Adipocyte (in vitro differentiated cells): Measurements from ENCODE around the gene CAPN12.

Source experiments
- DNase-seq: peaks from one replicate; pipeline ENCODE4 v3.0.0-alpha.2; 2015; ENCODE audit warnings: low read depth
- H3K27me3 ChIP-seq: replicated peaks from 2 replicates; pipeline ENCODE4 v1.7.0; 2013; ENCODE audit warnings: mild to moderate bottlenecking, low read length, moderate library complexity; ENCODE audit not compliant: control insufficient read depth, insufficient read depth
- H3K36me3 ChIP-seq: 2 replicates; pipeline ENCODE4 v1.7.0; 2013; ENCODE audit warnings: low read length, mild to moderate bottlenecking, moderate library complexity; ENCODE audit not compliant: control insufficient read depth, insufficient read depth, severe bottlenecking
- H3K4me1 ChIP-seq: 2 replicates; pipeline ENCODE4 v1.7.0; 2013; ENCODE audit warnings: mild to moderate bottlenecking, low read length, moderate library complexity; ENCODE audit not compliant: control insufficient read depth, insufficient read depth
- H3K4me3 ChIP-seq: 2 replicates; pipeline ENCODE4 v1.7.0; 2013; ENCODE audit warnings: mild to moderate bottlenecking, low read length, moderate library complexity
- H3K9ac ChIP-seq: 2 replicates; pipeline ENCODE4 v1.7.0; 2013; ENCODE audit warnings: mild to moderate bottlenecking, low read length, moderate library complexity
- H3K9me3 ChIP-seq: 2 replicates; pipeline ENCODE4 v1.7.0; 2013; ENCODE audit warnings: mild to moderate bottlenecking, low read length, moderate library complexity; ENCODE audit not compliant: control insufficient read depth

The CAPN12 gene

DNA sequence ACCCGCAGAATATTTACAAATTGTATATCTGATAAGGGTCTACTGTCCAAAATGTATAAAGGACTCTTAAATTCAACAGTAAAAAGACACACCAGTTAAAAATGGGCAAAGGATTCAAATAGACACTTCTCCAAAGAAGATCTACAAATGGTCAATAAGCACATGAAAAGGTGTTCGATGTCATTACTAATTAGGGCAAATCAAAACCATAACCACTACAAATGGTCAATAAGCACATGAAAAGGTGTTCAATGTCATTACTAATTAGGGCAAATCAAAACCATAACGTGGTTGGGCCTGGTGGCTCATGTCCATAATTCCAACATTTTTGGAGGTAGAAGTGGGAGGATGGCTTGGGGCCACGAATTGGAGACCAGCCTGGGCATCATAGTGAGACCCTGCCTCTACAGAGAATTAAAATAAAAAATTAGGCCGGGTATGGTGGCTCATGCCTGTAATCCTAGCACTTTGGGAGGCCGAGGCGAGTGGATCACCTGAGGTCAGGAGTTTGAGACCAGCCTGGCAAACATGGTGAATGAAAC is 56.4 kb downstream of the CAPN12 start:
- H3K27me3 ChIP-seq = no peaks in the 10 kb centered on the region
- DNase-seq = no peak
- H3K4me1 ChIP-seq = peaks cover 59% of the 10 kb centered on the region

DNA sequence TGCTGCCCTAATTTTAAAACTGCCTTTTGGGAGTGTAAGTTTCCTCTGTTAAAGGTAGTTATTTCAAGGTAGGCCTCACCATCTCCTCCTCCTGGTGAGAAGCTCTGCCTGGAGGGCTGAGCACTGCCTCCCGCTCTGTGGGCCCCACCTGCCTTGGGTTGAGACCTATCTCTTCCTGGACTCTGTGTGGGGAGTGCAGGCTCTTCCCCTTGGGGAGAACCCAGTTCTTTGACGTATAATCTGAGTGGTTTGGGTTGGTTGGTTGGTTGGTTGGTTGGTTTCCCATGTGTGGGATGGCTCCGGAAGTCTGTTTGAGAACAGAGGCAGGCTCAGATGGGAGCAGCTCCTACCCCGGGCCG is 57.8 kb downstream of the CAPN12 start:
- Histone ChIP-seq H3K4me1 (peaks cover 57% of the 10 kb centered on the region), H3K4me3 (no peak overlapping the region), H3K36me3 (peaks cover 5% of the 10 kb centered on the region), H3K9me3 (no peaks in the 10 kb centered on the region), H3K27me3 (no peaks in the 10 kb centered on the region), H3K9ac (peak overlapping the region; percentile 67)
- DNase-seq = no peak

More for the DNA sequence above, 56.4 kb downstream of the CAPN12 start:
- Histone ChIP-seq H3K9me3 (no peaks in the 10 kb centered on the region), H3K9ac (peak overlapping the region; percentile 11), H3K4me3 (no peak overlapping the region), H3K36me3 (peaks cover 5% of the 10 kb centered on the region)

DNA sequence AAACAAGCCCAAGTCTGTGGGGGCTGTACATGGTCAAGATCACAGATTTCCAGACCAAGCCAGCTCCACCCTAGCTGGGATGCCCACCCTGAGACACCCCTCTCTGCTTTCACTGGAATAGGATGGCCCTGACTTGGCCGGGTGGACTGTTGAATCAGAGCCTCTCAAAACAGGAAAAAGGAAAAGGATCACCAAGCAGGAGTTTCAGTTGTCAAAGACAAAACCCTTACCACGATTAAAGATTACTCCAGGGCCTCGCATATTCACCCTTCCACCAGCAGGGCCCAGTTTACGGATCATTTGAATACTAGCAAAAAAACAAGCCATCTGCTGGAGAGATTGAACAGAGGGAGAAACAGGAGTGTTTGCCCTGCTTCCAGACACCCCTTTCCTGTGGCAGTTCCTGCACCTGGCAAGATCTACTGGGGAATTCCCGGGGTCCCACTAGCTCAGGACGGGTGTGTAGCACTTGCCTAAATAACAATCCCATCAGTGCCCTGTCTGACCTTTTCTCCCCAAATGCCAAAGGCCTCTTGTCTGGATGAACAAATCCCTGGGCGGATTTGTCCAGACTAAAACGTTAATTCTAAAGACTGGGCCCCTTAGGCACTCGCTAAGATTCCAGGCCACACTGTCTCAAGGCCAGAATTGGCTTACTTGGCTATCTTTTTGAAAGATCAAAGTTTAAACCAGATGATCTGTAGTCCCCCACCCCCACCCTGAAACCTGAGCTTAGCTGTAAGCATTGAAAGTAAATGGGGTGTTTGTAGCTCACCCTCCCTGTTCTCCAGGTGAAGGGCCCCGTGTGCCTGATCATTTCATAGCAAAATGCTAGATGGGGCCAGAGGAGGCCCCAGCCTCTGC is 58.4 kb downstream of the CAPN12 start:
- Histone ChIP-seq H3K4me1 (peaks cover 62% of the 10 kb centered on the region), H3K4me3 (peak overlapping the region; percentile 18), H3K9me3 (no peaks in the 10 kb centered on the region), H3K27me3 (no peaks in the 10 kb centered on the region), H3K9ac (peak overlapping the region; percentile 67), H3K36me3 (peaks cover 6% of the 10 kb centered on the region)
- peak; percentile 75 for DNase-seq

DNA sequence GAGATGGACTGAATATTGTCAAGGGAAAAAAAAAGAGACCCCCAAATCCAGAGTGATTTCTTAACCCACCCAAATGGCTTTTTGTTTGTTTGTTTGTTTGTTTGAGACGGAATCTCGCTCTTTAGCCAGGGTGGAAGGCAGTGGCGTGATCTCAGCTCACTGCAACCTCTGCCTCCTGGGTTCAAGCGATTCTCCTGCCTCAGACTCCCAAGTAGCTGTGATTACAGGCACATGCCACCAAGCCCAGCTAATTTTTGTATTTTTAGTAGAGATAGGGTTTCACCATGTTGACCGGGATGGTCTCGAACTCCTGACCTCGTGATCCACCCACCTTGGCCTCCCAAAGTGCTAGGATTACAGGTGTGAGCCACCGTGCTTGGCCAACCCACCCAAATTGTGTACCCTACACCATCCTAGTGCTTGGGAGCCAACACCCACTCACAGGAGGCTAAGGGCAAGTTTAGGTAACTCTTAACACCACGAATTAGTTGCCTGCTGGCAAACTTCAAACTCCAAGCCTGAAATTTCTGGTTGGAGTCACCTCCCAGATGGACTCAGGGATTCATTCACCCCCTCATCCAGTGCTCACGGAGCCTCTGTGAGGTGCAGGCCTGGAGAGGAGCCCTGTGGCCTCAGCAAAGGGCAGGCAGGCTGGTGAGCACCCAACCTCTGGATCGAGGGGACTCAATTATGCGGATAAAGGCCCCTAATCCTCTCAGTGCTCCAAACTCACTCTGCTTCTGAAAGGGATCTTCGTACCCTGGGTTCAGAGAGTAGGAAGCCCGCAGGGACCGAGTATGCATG is 59.2 kb downstream of the CAPN12 start:
- peaks cover 62% of the 10 kb centered on the region for H3K4me1 ChIP-seq
- DNase-seq = no peak
- H3K36me3 ChIP-seq = peaks cover 4% of the 10 kb centered on the region
- no peaks in the 10 kb centered on the region for H3K9me3 ChIP-seq
- H3K4me3 ChIP-seq = peak overlapping the region; percentile 43
- H3K9ac ChIP-seq = peak overlapping the region; percentile 67
- no peaks in the 10 kb centered on the region for H3K27me3 ChIP-seq

DNA sequence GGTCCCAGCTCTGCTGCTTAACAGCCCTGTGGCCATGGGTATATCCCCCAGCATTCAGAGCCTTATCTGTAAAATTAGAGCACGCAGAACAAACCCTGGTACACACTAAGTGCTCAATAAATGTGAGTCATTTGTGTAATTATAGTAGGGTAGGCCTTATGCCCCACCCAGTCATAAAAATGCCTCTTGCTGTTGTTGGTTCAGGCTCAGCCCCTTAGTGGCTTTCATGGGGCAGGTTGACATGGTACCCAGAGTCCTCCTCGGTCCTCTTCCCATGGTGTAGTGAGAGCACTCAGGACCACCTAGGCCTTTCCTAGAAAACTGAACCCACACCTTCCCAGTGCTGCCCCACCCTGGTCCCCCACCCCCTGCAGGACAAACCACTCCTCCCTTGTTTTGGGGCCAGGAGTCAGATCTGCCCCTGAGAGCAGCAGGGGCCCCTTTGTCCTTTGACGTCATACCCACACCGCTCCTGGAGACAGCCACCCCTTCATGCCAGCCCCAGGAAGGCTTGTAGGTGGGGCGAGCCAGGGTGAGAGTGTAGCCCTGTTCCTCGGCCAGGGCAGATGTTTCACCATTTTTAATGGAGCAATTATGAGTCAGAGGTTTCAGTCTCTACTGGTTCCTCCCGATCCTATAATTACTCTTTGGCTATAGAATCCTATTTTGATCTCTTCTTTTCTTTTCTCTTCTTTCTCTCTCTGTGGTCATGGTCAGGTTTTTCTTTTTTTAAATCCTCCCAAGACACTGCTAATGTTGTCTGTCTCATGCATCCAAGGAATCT is 60.0 kb downstream of the CAPN12 start:
- peak; percentile 95 for DNase-seq
- H3K4me1 ChIP-seq = peaks cover 60% of the 10 kb centered on the region
- no peaks in the 10 kb centered on the region for H3K9me3 ChIP-seq
- peak overlapping the region; percentile 46 for H3K4me3 ChIP-seq
- H3K9ac ChIP-seq = peak overlapping the region; percentile 67
- peaks cover 6% of the 10 kb centered on the region for H3K36me3 ChIP-seq
- no peaks in the 10 kb centered on the region for H3K27me3 ChIP-seq

DNA sequence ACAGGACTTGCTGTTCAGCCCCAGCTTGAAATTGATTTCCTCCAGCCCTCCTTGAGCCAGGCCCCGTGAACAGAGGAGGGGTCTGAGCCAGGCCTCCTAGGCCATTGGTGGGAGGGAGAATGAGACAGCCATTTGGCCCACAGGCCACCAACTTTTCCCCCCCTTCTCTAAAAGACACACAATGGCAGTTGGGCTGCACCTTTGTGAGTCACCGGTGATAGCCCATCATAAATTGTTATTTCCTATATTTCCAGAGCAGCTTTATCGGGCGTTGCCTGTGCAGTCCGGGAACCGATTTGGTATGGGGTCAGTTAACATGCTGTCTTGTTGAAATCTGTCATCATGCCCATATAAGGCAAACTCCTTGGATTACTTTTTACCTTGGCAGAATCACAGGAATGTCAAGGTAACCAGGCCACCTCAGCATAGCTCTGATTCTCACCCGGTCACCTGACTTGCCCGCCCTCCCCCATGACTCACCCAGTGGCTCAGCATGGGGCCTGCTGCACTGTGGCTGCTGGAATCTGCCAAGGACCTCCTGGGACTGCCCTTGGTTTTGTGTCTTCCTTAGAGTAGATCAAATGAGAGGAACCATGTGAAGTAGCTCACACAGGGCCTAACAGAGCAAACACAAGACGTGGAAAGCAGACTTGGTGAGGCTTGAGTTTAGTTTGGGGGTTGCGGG is 60.7 kb downstream of the CAPN12 start:
- Histone ChIP-seq H3K9ac (peak overlapping the region; percentile 67), H3K27me3 (no peaks in the 10 kb centered on the region), H3K4me3 (peak overlapping the region; percentile 46), H3K9me3 (no peaks in the 10 kb centered on the region), H3K36me3 (peaks cover 9% of the 10 kb centered on the region), H3K4me1 (peaks cover 53% of the 10 kb centered on the region)
- DNase-seq = peak; percentile 79

DNA sequence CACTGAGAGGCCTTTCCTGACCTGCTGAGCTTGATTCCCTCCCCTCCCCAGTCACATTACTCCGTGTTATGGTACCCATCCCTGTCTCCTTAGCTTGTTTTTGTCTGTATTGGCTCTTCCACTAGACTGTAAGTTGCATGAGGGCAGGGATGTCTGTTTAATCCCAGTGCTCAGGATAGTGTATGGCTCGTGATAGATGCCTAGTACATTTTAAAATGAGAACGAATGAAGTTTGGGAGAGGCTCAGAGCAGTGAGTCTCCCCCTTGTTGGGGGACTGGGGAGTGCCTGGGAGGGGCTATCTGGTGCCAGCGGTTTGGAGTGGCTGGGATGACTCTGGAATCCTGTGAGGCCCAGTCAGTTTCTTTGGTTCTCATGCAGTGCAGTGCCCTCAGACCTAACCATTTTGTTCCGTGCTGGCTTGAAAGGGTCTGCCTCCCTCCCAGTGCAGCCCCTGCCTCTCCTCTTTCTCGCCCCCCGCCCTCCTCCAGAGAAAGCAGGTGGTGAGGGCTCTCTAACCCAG is 61.3 kb downstream of the CAPN12 start:
- no peaks in the 10 kb centered on the region for H3K9me3 ChIP-seq
- no peaks in the 10 kb centered on the region for H3K27me3 ChIP-seq
- peak overlapping the region; percentile 67 for H3K9ac ChIP-seq
- H3K36me3 ChIP-seq = peaks cover 10% of the 10 kb centered on the region
- DNase-seq = no peak
- no peak overlapping the region for H3K4me3 ChIP-seq
- H3K4me1 ChIP-seq = peaks cover 48% of the 10 kb centered on the region

DNA sequence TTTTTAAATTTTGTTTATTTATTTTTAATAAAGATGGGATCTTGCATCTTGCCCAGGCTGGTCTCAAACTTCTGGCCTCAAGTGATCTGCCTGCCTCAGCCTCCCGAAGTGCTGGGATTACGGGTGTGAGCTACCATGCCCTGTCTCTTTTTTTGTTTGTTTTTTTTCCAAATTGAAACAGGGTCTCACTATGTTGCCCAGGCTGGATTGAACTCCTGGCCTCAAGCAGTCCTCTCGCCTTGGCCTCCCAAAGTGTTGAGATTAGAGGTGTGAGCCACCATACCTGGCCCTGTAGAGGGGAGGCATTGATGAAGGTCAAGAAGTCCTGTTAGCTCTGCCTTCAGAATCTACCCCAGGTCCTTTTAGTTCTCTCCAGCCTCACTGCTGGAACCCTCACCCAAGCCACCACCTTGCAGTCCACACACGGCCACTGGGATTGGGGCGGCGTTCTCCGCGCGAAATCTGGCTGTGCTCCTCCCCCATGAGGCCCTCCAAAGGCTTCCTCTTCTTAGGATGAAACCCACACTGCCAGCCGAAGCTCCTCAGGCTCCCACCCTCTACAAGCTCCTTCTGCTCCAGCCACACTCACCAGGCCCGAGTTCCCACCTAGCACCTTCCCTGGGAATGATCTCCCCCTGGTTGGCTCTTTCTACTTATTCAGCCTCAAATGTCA is 61.9 kb downstream of the CAPN12 start:
- Histone ChIP-seq H3K4me1 (peaks cover 46% of the 10 kb centered on the region), H3K36me3 (peaks cover 15% of the 10 kb centered on the region), H3K9me3 (no peaks in the 10 kb centered on the region), H3K4me3 (no peak overlapping the region), H3K27me3 (no peaks in the 10 kb centered on the region), H3K9ac (no peak overlapping the region)
- no peak for DNase-seq
